GM21825 (cell line): ENCODE data around the gene TAC4.

Source experiments
- ATAC-seq: cut with Tn5 transposase; IDR thresholded peaks from one replicate; pipeline ENCODE4 v1.9.1; 2021; ENCODE audit warnings: mild to moderate bottlenecking, moderate library complexity; ENCODE audit not compliant: unreplicated experiment

Gene TAC4, protein sequence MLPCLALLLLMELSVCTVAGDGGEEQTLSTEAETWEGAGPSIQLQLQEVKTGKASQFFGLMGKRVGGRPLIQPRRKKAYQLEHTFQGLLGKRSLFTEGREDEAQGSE

DNA sequence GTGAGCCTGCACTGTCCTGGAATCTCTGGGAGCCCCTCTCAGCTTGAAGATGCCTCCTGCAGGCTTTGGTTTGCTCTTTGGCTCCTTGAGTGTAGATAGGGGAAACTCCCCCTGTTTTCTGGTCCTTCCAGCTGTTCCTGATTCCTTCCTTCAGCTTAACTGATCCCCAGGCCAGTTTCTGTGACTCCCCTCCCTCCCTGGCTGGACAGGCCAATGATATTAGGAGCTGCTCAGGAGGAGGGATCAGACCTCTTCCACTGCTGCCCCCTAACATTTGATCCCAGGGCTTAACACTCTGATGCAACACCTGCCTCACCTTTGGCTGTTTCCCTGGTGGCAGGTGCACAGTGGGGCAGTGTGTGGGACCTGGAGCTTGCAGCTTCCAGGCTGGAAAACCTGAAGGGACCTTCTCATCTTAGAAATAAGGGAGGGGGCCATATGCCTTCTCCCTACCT is at the start of gene TAC4:
TAC4 (minus strand) TSS at position 51 of the 455 bp plus-strand sequence. CDS start 52 bp downstream, outside the sequence.
- no peak for ATAC-seq

DNA sequence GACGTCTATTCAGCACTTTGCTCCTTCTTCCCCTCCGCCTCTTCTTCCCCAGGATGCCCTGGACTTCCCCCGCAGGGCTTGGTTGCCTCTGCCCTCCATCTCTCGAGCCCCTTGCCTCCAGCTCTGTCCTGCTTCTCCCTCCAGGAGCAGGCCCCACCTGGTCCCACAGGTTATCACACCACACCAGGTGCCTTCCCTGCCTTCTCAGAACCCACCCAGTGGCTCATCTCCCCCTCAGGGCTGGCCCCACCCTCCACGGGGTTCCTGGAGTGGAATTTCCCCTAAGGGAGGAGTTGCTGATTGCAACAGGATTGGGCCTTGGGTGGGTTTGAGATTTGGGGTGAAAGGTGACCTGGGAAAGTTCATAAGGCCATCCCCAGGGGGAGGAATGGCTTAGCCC is 49.0 kb upstream of the TAC4 start:
- no peak for ATAC-seq

DNA sequence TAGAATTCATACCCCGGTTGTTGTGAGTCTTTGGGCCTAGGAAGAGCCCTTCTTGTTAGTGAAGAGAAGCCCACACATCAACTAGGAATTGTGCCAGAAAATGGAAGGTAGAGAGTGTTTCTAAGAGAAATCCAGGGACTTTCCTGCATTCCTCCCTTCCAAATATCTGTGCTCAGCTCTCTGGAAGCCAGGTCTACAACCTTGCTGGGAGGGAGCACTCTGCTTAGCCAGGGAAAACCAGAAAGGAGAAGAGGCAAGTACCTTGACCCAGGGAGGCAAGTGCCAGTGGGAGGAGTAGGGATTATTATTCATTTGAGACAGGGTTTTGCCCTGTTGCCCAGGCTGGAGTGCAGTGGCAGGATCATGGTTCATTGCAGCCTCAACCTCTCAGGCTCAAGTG is 48.4 kb upstream of the TAC4 start:
- ATAC-seq = no peak

DNA sequence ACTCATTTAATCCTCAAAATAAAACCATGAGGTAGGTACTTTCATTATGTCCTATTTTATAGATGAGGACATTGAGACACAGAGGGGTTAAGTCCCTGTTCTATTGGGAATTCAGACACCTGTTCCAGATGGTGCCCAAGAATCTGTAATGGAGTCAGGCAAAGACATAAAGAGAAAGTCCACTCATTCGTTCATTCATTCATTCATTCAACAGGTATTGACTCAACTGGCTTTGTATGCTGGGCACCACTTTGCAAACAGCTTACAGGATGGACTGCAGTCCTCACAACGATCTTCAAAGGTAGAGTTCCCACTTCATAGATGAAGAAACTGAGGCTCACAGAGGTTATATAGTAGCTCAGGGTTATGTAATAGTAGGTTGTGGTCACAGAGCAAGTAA is 47.9 kb upstream of the TAC4 start:
- no peak for ATAC-seq

DNA sequence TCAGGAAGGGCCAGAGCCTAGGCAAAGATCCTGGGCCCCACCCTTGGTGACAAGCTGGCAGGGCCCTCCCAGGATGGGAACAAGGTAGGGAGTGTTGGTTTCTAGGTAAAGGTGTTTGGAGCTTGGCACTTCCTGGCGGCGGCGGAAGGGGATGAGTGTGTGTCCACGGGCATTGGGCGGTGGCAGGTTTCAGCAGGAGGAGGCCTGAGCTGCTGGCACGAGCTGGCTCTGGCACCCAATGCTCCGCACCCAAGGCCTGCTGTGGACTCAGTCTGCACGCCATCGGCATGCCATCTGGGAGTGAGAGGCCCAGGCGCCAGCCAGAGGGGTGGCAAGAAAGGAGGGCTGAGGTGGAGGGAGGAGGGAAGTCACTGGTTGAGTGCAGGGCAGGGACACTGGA is 46.9 kb upstream of the TAC4 start:
- ATAC-seq = no peak

DNA sequence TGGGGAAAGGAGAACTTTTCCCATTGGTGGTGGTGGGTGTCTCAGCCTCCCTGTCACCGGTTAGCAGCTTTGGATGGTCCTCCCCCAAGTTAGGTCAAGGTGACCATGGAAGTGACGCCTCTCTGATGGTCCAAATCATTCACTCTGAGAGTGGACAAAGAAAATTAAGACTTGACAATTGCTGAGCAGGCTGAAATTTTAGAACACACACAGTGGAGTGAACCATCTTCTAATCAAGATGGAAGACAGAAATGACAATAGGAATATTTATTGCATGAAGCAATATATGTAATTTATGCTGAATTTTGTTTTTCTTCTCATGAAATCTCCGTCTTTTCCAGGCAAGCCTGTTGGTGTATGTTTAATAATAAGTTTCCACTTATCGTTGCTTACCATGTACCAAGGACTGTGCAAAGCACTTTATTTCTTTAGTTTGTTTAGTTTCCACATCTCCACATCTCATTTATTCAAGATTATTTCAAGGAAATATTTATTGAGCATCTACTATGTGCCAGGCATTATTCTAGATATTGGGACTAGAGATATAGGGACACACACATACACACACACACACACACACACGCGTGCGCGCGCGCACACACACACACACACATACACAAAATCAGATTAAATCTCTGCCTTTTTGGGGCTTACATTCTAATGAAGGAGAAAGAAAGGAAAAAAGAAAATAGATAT is 44.0 kb upstream of the TAC4 start:
- no peak for ATAC-seq

DNA sequence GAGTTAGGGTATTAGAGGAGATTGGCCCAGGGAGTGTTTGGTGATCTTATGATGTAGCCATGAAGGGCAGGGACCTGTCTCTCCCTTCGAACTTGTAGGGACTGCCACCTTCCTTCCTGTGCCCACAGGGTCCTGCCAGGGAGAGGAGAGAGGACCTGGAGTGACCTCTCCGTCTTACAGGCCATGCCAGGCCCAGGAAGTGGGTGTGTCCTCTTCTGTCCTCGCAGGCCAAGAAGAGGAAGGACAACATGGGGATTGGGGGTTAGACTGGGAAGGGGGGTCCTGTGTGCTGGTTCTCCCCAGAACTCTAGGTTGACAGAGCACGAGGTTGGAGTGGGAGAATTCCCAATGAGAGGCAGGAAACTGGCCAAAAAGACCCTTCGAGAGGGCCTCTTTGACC is 43.4 kb upstream of the TAC4 start:
- no peak for ATAC-seq

DNA sequence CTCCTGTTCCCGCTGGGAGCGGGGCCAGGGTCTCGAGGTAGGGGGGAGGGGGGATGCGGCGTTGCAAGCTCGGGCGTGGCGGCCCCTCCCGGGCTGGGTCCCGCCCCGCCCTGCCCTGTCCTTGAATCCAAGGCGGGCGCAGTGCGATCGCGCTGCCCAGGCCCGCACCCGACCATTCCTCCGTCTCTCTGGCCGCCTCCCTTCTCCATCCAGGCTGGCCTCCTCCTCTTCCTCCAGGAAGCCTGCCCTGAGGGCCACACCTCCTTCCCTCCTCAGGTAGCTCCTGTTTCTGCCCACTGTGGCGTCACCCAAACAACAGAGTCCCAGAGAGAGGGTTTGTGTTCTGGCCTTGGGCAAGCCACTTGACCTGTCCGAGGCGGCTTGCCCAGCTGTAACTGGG is 43.0 kb upstream of the TAC4 start:
- no peak for ATAC-seq

DNA sequence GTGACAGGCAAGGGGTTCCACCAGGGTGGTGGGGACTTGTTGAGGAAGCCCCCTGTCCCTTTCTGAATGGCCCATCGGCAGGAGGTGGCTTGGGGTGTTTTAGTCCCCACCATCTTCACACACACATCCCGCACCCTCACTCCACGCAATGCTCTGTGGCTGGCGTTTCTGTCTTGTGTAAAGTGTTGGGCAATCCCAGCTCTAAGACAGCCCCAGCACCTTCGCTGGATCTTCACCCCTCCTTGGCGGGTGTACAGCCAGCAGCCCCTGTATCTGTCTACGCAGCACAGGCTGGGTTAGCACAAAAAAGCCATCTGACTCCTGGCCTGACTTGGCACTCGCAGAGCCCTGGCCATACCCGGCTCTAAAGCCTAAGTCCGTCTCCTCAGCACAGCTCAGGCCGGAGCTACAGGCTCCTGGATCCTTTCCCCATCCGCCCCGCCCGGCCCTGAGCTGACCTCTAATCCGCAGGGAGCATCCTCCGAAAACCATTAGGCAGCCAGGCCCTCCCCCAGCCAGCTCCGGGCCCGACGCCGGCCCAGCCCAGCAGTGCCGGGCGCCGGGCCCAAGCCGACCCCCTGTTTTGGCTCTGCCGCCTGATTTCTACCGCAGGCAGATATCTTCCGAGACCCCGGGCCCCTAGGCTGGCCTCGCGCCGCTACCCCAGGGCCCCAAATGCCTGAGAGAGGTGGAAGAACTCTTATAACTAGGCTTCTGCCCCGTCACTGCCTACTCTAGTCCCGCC is 42.4 kb upstream of the TAC4 start:
- no peak for ATAC-seq

DNA sequence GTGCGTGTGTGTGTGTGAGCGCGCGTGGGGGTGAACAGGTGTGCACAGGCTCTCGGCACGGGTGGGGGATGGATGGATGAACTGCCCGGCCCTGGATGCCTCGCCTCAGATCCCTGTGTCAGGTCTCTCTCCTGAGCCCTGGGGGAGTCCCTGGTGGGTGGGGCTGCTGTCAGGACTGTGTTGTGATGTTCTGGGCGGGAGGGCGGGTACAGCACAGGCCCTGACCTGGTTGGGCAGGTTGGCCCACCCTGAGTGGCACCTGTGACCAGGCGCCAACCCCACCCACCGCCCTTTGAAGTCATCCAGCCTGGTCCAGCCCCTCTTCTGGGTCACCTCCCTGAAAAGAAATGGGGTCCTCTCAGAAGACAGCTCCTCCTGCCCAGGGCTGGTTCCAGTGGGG is 41.6 kb upstream of the TAC4 start:
- no peak for ATAC-seq

DNA sequence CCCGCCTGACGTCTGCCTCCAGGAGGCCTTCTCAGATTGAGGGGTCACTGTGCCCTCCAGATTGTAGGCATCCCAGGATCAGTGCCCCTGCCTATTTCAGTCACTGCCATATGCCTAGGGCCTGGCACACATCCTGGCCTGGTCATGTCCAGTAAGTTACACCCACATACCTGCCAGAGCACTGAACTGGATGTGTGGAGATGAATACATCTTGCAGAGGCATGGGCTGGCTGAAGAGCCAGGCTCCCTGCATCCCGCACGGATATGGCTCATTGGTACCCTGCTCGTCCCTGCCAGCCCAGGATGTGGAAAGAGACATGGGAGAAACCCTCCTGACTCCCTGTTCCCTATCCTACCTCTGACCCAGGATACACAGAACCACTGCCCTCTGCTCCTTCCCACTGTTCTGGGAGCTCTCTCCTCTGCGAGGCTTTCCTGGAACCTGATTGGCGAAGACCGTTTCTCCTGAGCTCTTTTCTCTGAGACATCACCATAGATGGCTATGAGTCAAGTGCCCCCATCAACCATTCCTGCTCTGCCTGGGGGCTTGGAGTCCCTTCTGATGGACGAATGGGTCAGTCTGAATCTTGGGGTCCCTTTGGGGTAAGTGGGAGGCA is 40.0 kb upstream of the TAC4 start:
- ATAC-seq = no peak

DNA sequence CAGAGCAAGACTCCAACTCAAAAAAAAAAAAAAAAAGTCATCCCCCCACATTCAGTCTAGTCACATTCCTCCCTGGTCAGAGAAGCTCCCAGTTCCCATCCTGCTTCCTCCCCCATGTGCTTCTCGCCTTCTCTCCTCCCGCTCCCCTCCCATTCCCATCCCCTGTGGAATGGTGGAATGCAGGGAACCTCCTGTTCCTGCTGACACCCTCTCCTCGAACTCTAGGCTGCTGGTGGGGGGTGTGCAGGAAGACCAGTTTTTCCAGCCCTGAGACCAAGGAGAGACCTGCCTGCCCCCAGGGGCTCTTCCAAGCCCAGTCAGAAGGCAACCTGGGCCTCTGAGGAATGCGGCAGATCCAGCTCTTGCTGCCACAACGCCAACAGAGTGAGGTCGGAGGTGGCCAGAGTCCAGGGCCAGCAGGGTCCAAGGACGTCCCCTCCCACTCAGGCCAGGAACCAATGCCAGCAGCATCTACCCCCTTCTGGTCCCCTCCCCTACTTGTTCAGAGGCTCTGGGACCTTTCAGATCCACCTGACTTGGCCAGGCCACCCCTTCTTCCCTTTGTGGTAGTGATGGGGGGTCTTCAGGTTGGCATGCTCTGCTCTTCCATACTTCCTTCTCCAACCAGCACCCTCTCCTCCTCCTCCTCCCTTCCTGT is 39.3 kb upstream of the TAC4 start:
- ATAC-seq = no peak

DNA sequence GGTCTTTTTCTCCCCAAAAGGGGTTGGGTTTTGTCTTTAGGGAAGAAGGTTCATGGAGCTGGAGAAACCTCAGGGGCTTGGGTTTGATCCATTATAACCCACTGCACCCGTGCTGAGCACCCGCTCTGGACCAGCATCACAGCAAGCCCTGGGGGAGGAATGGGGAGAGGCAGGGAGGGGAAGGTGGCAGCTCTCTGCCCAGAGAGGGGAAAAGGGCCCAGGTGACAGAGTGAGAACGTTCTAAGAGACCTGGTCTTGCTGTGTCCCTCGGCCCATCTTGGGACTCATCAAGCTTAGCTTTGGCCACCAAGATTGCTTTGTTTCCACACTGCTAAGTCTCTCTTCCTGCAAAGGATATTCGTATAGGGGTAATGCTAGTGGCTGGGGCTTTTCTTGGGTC is 38.2 kb upstream of the TAC4 start:
- no peak for ATAC-seq

DNA sequence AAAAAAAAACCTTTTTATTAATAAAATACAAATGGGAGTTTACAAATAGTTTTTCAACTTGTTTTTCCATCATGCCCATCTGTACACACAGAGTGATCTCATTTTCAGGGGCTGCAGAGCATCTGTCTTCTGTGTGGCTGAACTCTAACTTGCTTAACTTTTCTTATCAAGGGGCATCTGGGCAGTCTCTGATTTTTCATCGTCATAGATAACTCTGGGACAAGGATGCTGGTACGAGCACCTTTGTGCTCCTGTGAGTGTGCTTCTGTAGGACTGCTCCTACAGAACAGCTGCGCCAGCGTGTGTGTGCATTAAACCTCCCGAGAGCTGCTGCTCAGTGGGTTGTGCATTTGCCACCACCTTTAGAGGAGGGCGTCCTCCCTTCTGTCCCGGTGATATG is 34.6 kb upstream of the TAC4 start:
- no peak for ATAC-seq

DNA sequence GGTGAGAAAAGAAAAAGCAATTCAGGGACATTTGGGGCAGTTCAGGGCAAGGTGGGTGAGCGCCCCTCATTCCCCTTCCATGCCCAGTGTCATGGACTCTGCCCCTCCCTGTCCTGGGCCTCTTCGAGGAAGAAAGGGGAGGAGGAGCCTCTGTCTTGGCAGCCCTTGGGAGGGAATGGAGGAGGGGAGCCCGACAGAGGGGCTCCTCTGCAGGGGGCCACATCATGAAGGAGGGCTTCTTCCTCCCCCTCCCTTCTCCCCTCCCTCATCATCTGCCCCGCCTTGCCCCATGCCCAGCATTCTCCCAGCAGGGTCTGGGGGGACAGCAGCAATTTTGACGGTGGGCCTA is 33.2 kb upstream of the TAC4 start:
- no peak for ATAC-seq

DNA sequence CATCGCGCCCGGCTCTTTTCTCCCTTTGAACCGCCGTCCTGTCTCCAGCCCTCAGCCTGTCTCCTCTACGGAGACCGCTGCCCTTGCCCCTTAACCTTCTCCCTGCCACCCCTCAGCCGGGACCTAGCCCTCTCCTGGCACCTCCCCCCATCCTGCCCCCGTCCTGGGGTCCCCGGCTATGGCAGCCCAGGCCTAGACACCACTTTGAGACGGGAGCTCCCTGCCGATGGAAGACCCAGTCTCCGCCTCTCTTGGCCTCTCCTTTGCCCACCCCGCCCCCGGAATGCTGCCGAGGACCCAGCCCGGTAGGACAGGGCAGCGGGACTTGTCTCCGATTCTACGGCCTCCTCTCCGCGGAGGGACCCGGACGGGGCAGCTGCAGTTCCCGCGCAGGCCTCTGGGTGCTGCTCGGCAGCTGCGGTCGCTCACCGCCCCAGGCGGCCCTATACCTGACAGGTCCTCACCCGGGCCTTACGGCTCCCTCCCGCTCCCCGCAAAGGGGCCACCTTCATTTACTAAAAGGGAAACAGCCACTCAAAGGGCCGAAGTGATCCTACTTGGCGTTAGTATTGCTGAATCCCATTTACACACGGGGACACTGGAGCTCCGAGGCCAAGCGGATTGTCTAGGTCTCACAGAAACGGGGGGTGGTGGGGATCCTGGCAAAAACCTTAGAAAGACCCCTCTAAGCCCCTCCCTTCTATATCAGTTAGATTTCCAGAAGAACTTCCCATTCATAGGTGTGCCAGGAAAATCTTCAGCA is 32.6 kb upstream of the TAC4 start:
- no peak for ATAC-seq

DNA sequence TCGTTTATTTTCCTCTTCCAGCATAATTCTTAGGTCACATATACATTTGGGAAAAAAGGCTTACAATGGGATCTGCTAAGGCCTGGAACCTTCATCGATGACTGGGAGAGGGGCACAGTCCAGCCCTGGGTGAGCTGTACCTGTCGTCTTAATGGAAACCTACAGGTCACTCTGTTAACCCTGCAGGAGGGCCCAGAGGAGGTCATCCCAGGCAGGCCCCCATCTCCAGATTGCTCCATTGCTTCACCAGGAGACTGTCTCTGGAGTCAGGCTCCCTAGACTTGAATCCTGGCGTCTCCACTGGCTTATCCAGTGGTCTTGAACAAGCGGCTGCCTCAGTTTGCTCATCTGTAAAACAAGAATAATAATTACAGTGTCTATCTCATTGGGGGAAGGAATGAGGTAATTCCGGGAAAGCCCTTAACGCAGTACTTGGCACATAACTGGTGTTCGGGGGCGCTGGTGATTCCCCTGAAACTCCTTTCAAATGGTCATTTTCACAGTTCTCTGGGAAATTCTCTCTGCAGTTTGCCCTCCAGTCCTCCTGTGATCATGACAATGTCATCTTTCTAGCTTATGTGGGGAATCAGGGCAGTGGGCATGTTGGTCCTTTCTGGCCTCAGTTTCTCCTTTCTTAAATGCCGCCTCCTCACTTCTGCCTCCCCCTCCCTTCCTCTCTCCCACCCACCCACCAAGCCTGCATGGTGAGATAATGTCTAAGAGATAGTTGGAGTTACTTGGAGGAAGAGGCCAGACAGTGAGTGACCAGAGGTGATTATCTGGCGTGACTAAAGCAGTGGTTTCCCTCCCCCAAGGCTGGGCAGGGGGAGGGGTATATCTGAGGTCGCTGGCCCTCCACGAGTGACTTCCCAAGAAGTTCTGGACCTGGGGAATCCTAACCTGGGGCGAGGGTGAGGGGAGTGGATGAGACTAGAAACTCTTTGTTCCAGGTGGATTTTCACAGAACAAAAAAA is 31.3 kb upstream of the TAC4 start:
- no peak for ATAC-seq

DNA sequence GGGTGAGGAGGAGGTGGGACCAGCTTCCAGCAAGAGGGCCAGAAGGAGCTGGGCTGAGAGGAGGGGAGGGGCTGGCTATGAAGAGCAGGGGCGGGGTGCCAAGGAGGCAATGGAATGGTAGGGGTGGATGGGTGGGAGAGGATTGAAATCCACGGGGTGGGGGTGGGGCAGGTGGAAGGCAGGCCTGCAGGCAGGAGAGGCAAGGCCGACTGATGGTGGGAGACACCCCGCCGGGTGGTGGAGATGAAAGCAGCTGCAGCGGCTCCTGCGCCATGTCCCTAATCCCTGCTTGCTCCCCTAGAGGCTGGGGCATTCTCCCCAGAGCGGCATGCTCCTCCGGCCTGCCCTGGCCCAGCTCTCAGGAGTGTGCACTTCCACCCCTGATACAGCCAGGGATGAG is 27.8 kb upstream of the TAC4 start:
- no peak for ATAC-seq

DNA sequence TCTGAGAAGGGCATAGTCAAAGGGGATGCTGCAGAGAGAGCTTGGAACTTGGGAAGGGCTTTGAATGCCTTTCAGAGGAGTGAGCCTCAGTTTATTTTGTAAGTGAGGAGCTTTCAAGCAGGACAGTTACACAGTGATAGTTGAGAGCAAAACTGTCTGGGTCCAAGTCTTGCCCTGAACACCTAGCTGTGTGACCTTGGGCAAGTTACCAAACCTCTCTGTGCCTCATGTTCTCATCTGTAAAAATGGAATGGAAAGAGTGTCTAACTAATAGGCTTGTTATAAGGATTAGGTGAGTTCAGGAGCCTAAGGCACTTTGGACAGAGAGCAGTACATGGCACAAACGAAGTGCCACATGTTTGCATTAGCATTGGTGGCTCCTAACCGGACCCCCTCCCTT is 27.0 kb upstream of the TAC4 start:
- no peak for ATAC-seq

DNA sequence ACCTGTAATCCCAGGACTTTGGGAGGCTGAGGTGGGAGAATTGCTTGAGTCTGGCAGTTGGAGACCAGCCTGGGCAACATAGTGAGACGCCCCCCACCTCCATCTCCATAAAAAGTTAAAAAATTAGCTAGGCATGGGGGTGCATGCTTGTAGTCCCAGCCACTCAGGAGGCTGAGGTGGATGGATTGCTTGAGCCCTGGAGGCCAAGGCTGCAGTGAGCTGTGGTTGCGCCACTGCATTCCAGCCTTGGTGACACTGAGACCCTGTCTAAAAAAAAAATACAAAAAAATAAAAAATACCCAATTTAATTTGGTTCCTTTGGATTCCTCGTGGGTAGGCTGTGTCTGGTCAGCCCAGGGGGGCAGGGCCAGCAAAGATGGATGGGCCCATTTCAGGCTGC is 26.1 kb upstream of the TAC4 start:
- no peak for ATAC-seq
